Lung (tissue), 12 donors: Measurements from ENCODE around the gene UBE2I. TPM values are rescaled to one million over a fixed set of nuclear protein-coding genes. Genes with fewer than 3 reads are reported as not detected.
A peak's percentile ranks its signal among the peaks of the same experiment; 100 is the strongest.

Source experiments
- ATAC-seq: fragments of 200-7000 bp; cut with Tn5 transposase; one replicate; pipeline ENCODE4 v1.9.1; 2020; ENCODE audit warnings: moderate number of reproducible peaks; ENCODE audit not compliant: insufficient read depth, low FRiP score
- DNase-seq, 3 donors: peaks; one replicate each; pipeline ENCODE4 v3.0.0-alpha.2; 2013 to 2017
- H3K27ac ChIP-seq, 2 donors: one replicate each; pipeline ENCODE4 v1.5.1; 2013; ENCODE audit warnings: mild to moderate bottlenecking in 2 of 2, moderate library complexity in 2 of 2, control low read depth in 1 of 2, inconsistent platforms in 1 of 2, low read depth in 1 of 2, low read length in 1 of 2
- H3K27me3 ChIP-seq, 3 donors: one replicate each; pipeline ENCODE4 v1.5.1; 2013; ENCODE audit warnings: low read length in 2 of 3; ENCODE audit not compliant: control insufficient read depth in 3 of 3, insufficient read depth in 3 of 3
- H3K36me3 ChIP-seq, 4 donors: one replicate each; pipeline ENCODE4 v1.5.1; 2013; ENCODE audit warnings: low read length in 4 of 4, mild to moderate bottlenecking in 1 of 4, moderate library complexity in 1 of 4; ENCODE audit not compliant: control insufficient read depth in 4 of 4, insufficient read depth in 4 of 4
- H3K4me1 ChIP-seq, 5 donors: one replicate each; pipeline ENCODE4 v1.5.1; 2013; ENCODE audit warnings: low read length in 5 of 5, mild to moderate bottlenecking in 2 of 5, moderate library complexity in 1 of 5; ENCODE audit not compliant: control insufficient read depth in 5 of 5, insufficient read depth in 5 of 5
- H3K4me3 ChIP-seq: one replicate; pipeline ENCODE4 v1.5.1; 2013; ENCODE audit warnings: mild to moderate bottlenecking, control low read depth, moderate library complexity
- H3K9ac ChIP-seq, 2 donors: one replicate each; pipeline ENCODE4 v1.5.1; 2013; ENCODE audit warnings: low read length in 2 of 2, control low read depth in 1 of 2; ENCODE audit not compliant: insufficient read depth in 1 of 2
- H3K9me3 ChIP-seq, 4 donors: one replicate each; pipeline ENCODE4 v1.5.1; 2013; ENCODE audit warnings: low read length in 3 of 4, mild to moderate bottlenecking in 1 of 4, moderate library complexity in 1 of 4; ENCODE audit not compliant: control insufficient read depth in 4 of 4, insufficient read depth in 3 of 4
- WGBS, 2 donors: extraction: QIAGEN DNeasy Blood & Tissue Kit; methylation state at CpG; one replicate each; pipeline ENCODE4 v1.1.7; 2013; 5-methylcytosine and 5-hydroxymethylcytosine counted together
- polyA plus RNA-seq, 2 donors: library from polyadenylated mRNA; stranded (reverse); fragments of 200-250 nt; gene quantifications; one replicate each; pipeline ENCODE4 v1.2.1, GENCODE V29; 2013
- total RNA-seq, 2 donors: library from RNA; depleted of rRNA in 1 of 2; stranded (reverse); fragments of >200 nt in 1 of 2; gene quantifications; one replicate each; pipeline ENCODE4 v1.2.1, GENCODE V29; 2014 to 2021
- TF ChIP-seq, protein P1 (sequence below): IDR thresholded peaks from 2 replicates; pipeline ENCODE4 v1.5.1; 2012; ENCODE audit warnings: mild to moderate bottlenecking; ENCODE audit errors: control extremely low read depth, extremely low read depth
- donor health status: control.
- donor health status: control.
- donor health status: Bipolar disorder and iron deficiency.
- donor health status: healthy.
- donor health status: DM: yes; HTN: yes; CAD: no.

Gene UBE2I
- total and polyA plus RNA-seq, 4 donors: 63.9 to 96.8 (median 81.5) TPM

DNA sequence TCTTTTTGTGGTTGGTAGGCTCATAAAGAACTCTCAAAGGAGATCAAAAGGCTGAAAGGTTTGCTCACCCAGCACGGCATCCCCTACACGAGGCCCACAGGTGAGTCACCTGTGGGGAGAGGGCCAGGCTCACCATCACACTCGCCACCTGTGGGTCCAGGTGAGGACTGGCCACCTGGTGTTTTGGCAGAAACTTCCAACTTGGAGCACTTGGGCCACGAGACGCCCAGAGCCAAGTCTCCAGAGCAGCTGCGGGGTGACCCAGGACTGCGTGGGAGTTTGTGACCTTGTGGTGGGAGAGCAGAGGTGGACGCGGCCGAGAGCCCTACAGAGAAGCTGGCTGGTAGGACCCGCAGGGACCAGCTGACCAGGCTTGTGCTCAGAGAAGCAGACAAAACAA is 53.4 kb downstream of the UBE2I start:
- no peak overlapping the region for H3K27ac ChIP-seq
- H3K4me1 ChIP-seq: no peaks in the 10 kb centered on the region
- no peak overlapping the region for H3K4me3 ChIP-seq
- 90 to 92% methylated on average over 11 of the region's 11 CpGs for WGBS, 2 donors
- no peaks in the 10 kb centered on the region for H3K9me3 ChIP-seq
- H3K27me3 ChIP-seq: no peaks in the 10 kb centered on the region
- DNase-seq: no peak
- peaks cover 3 to 60% (median 20%) of the 10 kb centered on the region in 4 donors for H3K36me3 ChIP-seq
- ATAC-seq: no peak
- TF ChIP-seq, protein P1, sequence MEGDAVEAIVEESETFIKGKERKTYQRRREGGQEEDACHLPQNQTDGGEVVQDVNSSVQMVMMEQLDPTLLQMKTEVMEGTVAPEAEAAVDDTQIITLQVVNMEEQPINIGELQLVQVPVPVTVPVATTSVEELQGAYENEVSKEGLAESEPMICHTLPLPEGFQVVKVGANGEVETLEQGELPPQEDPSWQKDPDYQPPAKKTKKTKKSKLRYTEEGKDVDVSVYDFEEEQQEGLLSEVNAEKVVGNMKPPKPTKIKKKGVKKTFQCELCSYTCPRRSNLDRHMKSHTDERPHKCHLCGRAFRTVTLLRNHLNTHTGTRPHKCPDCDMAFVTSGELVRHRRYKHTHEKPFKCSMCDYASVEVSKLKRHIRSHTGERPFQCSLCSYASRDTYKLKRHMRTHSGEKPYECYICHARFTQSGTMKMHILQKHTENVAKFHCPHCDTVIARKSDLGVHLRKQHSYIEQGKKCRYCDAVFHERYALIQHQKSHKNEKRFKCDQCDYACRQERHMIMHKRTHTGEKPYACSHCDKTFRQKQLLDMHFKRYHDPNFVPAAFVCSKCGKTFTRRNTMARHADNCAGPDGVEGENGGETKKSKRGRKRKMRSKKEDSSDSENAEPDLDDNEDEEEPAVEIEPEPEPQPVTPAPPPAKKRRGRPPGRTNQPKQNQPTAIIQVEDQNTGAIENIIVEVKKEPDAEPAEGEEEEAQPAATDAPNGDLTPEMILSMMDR: no peak
- no peak overlapping the region for H3K9ac ChIP-seq

DNA sequence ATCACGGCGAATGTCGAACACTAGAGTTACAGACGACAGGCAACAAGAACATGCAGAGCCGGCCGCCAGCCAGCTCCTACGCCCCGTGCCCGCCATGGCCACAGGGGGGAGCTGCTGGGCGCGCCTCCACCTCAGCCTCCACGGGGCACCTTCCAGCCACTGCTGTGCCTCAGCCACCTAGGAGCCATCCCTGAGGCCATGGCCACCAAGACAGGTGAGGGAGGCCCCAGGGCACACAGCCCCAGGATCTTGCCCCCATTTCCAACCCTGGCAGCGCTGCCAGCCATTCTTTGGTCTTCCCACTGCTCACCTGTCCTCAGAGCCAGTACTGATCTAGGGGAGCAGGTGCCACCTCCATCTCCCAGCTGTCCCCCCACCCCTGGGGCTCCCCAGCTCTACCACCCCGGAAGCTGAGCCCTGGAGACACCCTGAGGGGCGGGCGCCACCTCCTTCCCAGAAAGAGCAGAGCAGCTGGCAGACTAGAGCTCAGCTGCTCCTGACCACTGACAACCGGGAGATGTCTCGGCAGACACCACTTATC is 54.1 kb downstream of the UBE2I start:
- DNase-seq: peak in 2 of 3 donors; percentile 18 to 46
- no peak overlapping the region for H3K4me3 ChIP-seq
- WGBS, 2 donors: 52 to 56% methylated on average over 18 of the region's 18 CpGs
- no peaks in the 10 kb centered on the region for H3K27me3 ChIP-seq
- H3K36me3 ChIP-seq: peaks cover 3 to 60% (median 20%) of the 10 kb centered on the region in 4 donors
- H3K27ac ChIP-seq: no peak overlapping the region
- peak; percentile 72 for ATAC-seq
- no peaks in the 10 kb centered on the region for H3K9me3 ChIP-seq
- TF ChIP-seq, protein P1: peak; percentile 46
- H3K4me1 ChIP-seq: no peaks in the 10 kb centered on the region
- H3K9ac ChIP-seq: no peak overlapping the region

DNA sequence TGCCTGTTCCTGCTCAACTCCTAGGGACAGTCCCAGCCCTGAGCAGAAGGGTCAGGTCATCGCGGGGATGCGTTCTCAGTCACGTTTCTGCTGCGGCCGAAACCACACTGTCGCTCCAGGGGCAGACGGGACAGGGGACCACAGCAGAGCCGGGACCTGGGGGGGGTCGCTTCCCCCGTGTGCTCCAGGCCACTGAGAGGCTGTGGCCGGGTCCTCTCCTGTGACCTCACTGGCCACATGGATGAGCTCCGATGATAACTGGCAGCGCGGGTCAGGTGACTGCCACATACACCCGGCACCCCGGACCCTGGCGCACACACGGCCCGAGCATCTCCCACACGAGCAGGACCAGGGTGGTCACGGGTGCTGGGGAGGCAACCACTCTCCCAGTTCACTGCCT is 55.1 kb downstream of the UBE2I start:
- ATAC-seq (no peak), DNase-seq (no peak)
- 89 to 90% methylated on average over 22 of the region's 22 CpGs for WGBS, 2 donors

More for the DNA sequence above, 55.1 kb downstream of the UBE2I start:
- H3K36me3 ChIP-seq: peaks cover 3 to 60% (median 21%) of the 10 kb centered on the region in 4 donors
- H3K27me3 ChIP-seq: no peaks in the 10 kb centered on the region
- no peaks in the 10 kb centered on the region for H3K9me3 ChIP-seq
- TF ChIP-seq, protein P1: no peak
- no peaks in the 10 kb centered on the region for H3K4me1 ChIP-seq
- H3K9ac ChIP-seq: no peak overlapping the region
- H3K27ac ChIP-seq: no peak overlapping the region
- H3K4me3 ChIP-seq: no peak overlapping the region
